OCI-LY3 (cell line): ENCODE results near the gene DIPK1A.

ENCODE experiments used
- H2AFZ ChIP-seq: fragments of 200-600, 300-600 bp; shearing (Covaris generic); 2 replicates; pipeline ENCODE4 v1.6.0; 2014; ENCODE audit warnings: antibody characterized with exemption, low read depth, low read length
- H3K27ac ChIP-seq: fragments of 200-600, 300-600 bp; sonication (generic); 2 replicates; pipeline ENCODE4 v1.5.1; 2014; ENCODE audit warnings: mild to moderate bottlenecking, low read length, moderate library complexity, mixed read lengths
- H3K27me3 ChIP-seq: fragments of 200-600, 300-600 bp; sonication (generic); 2 replicates; pipeline ENCODE4 v1.6.1; 2014; ENCODE audit warnings: low read depth, low read length, mixed read lengths
- H3K36me3 ChIP-seq: fragments of 200-600, 300-600 bp; sonication (generic); replicated peaks from 2 replicates; pipeline ENCODE3; 2014; ENCODE audit warnings: low read depth, low read length, mixed read lengths
- H3K4me1 ChIP-seq: fragments of 300-600, 200-600 bp; sonication (generic); 2 replicates; pipeline ENCODE4 v1.6.1; 2014; ENCODE audit warnings: low read length, mixed read lengths
- H3K4me2 ChIP-seq: fragments of 200-600, 300-600 bp; sonication (generic); 2 replicates; pipeline ENCODE4 v1.6.1; 2014; ENCODE audit warnings: low read length, mixed read lengths
- H3K4me3 ChIP-seq: fragments of 300-600, 200-600 bp; sonication (generic); 2 replicates; pipeline ENCODE4 v1.5.1; 2014; ENCODE audit warnings: antibody characterized with exemption, mild to moderate bottlenecking, low read length, moderate library complexity
- H3K79me2 ChIP-seq: fragments of 300-600, 200-600 bp; shearing (Covaris generic); 2 replicates; pipeline ENCODE4 v1.6.1; 2014; ENCODE audit warnings: mild to moderate bottlenecking, low read length, mixed read lengths
- H3K9ac ChIP-seq: fragments of 300-600, 200-600 bp; shearing (Covaris generic); 2 replicates; pipeline ENCODE4 v1.6.0; 2014; ENCODE audit warnings: mild to moderate bottlenecking, low read length, moderate library complexity
- H3K9me3 ChIP-seq: fragments of 200-600, 300-600 bp; shearing (Covaris generic); 2 replicates; pipeline ENCODE4 v1.6.1; 2014; ENCODE audit warnings: low read length, mixed read lengths; ENCODE audit not compliant: insufficient read depth
- H4K20me1 ChIP-seq: fragments of 200-600, 300-600 bp; sonication (generic); 2 replicates; pipeline ENCODE4 v1.6.1; 2016; ENCODE audit warnings: low read length, mixed read lengths; ENCODE audit not compliant: insufficient read depth
- CTCF ChIP-seq: fragments of 200-600, 300-600 bp; sonication (generic); IDR thresholded peaks from 2 replicates; pipeline ENCODE4 v1.5.1; 2014; ENCODE audit warnings: antibody characterized with exemption, low read length, low read depth
- EZH2phosphoT487 ChIP-seq: fragments of 200-600 bp; shearing (Covaris generic); IDR thresholded peaks from 2 replicates; pipeline ENCODE4 v1.6.1; 2018; ENCODE audit warnings: antibody characterized with exemption, mixed run types, low read depth

DIPK1A gene

GRCh38 chr1:92934395-92935378 lies 26.6 kb downstream of the DIPK1A start:
- no peaks in the 10 kb centered on the region for H3K9me3 ChIP-seq
- H4K20me1 ChIP-seq = peaks cover 42% of the 10 kb centered on the region
- H3K4me2 ChIP-seq = no peak overlapping the region
- no peaks in the 10 kb centered on the region for H3K27me3 ChIP-seq
- no peak overlapping the region for H2AFZ ChIP-seq
- H3K9ac ChIP-seq = no peak overlapping the region
- TF ChIP-seq CTCF (no peak), EZH2phosphoT487 (no peak)
- no peak overlapping the region for H3K27ac ChIP-seq
- peaks cover 91% of the 10 kb centered on the region for H3K79me2 ChIP-seq
- no peaks in the 10 kb centered on the region for H3K36me3 ChIP-seq
- peaks cover 32% of the 10 kb centered on the region for H3K4me1 ChIP-seq
- H3K4me3 ChIP-seq = no peak overlapping the region

GRCh38 chr1:92933459-92933858 lies 27.8 kb downstream of the DIPK1A start:
- no peak overlapping the region for H3K9ac ChIP-seq
- no peak overlapping the region for H3K27ac ChIP-seq
- TF ChIP-seq EZH2phosphoT487 = no peak
- no peak for TF ChIP-seq CTCF
- no peak overlapping the region for H3K4me3 ChIP-seq
- H3K9me3 ChIP-seq = no peaks in the 10 kb centered on the region
- peaks cover 4% of the 10 kb centered on the region for H3K36me3 ChIP-seq
- no peak overlapping the region for H2AFZ ChIP-seq
- peaks cover 87% of the 10 kb centered on the region for H3K79me2 ChIP-seq
- peaks cover 41% of the 10 kb centered on the region for H3K4me1 ChIP-seq
- H4K20me1 ChIP-seq = peaks cover 48% of the 10 kb centered on the region
- no peak overlapping the region for H3K4me2 ChIP-seq
- no peaks in the 10 kb centered on the region for H3K27me3 ChIP-seq

GRCh38 chr1:92931691-92932090 lies 29.6 kb downstream of the DIPK1A start:
- H3K79me2 ChIP-seq = peaks cover 77% of the 10 kb centered on the region
- H3K9ac ChIP-seq = no peak overlapping the region
- H3K9me3 ChIP-seq = no peaks in the 10 kb centered on the region
- no peaks in the 10 kb centered on the region for H3K27me3 ChIP-seq
- H3K4me2 ChIP-seq = no peak overlapping the region
- H4K20me1 ChIP-seq = peaks cover 53% of the 10 kb centered on the region
- no peak overlapping the region for H3K4me3 ChIP-seq
- peaks cover 4% of the 10 kb centered on the region for H3K36me3 ChIP-seq
- peaks cover 52% of the 10 kb centered on the region for H3K4me1 ChIP-seq
- H3K27ac ChIP-seq = no peak overlapping the region
- no peak overlapping the region for H2AFZ ChIP-seq
- TF ChIP-seq EZH2phosphoT487 (no peak), CTCF (no peak)

GRCh38 chr1:92929461-92929860 lies 31.8 kb downstream of the DIPK1A start:
- TF ChIP-seq EZH2phosphoT487 = no peak
- TF ChIP-seq CTCF = no peak
- H4K20me1 ChIP-seq = peaks cover 45% of the 10 kb centered on the region
- H3K4me1 ChIP-seq = peaks cover 53% of the 10 kb centered on the region
- no peak overlapping the region for H3K4me3 ChIP-seq
- no peak overlapping the region for H3K27ac ChIP-seq
- H3K9ac ChIP-seq = no peak overlapping the region
- H3K79me2 ChIP-seq = peaks cover 62% of the 10 kb centered on the region
- no peaks in the 10 kb centered on the region for H3K9me3 ChIP-seq
- peaks cover 4% of the 10 kb centered on the region for H3K36me3 ChIP-seq
- no peak overlapping the region for H2AFZ ChIP-seq
- peak overlapping the region; percentile 46 for H3K4me2 ChIP-seq
- no peaks in the 10 kb centered on the region for H3K27me3 ChIP-seq
